Measurements from ENCODE around the gene GIGYF2. TPM values are rescaled to one million over a fixed set of nuclear protein-coding genes. Genes with fewer than 3 reads are reported as not detected.

Gene GIGYF2
- total RNA-seq, 1 experiment from 2014 or later, result 32.9 TPM

DNA sequence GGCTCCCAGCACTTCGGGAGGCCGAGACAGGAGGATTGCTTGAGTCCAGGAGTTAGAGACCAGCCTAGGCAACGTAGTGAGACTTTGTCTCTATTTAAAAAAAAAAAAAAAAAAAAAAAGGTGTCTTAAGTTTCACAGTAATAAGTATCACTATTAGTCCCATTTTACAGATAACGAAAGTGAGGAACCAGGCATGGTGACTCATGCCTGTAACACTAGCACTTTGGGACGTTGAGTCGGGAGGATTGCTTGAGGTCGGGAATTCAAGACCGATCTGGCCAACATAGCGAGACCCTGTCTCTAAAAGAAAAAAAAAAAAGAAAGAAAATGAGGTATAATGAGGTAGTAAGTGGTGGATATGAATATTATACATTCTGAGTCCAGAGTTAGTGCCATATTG, 76.7 kb downstream of the GIGYF2 start:
- no peak for DNase-seq
- no peak overlapping the region for H3K4me3 ChIP-seq
- no peaks in the 10 kb centered on the region for H3K27me3 ChIP-seq
- peaks cover 30% of the 10 kb centered on the region for H3K36me3 ChIP-seq
- H3K9me3 ChIP-seq, result no peaks in the 10 kb centered on the region

DNA sequence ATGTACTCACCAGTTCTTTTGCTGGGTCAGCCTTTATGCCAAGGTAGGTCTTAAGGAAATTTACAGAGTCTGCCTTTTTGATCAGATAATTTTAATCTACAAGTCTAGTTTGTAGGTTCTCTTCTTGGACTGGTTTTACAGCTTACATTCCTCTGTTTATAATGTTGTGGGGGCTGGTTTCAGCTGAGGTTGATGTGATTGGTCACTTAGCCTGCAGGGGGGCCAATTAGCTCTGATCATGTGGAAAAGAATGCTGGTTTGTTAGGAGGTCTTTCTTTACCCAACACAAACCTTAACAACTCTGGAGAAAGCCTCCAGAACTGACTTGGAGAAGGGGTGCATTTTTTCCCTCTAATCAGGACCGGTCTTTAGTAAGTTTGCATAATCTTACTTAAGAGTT, 79.3 kb downstream of the GIGYF2 start, which contains the start of gene KCNJ13:
KCNJ13 (minus strand) TSS at position 131 of the 400 bp plus-strand sequence. CDS start 5,203 bp downstream, outside the sequence.
- no peaks in the 10 kb centered on the region for H3K27me3 ChIP-seq
- DNase-seq, result no peak
- no peaks in the 10 kb centered on the region for H3K9me3 ChIP-seq
- no peak within 1 kb of the TSS for H3K4me3 ChIP-seq
- H3K36me3 ChIP-seq, result peaks cover 26% of the 10 kb centered on the region

DNA sequence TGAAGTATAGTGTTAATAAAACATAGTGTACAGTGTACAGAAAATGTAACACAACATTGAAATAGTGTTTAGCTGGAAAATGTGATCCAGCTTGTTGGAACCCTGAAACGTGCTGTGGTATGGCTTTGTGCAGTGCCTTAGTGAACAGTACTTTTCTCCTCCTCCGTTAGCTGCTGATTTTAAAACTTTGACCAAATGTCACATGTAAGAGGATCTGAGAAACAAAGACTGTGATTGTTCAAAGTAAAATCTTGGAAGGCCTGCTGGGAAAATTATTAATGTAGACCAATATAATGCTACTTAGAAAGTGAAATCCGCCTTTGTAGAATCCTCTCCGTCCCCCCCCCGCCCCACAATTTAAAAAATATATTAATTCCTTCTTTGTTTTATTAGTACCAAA, 80.1 kb downstream of the GIGYF2 start:
- DNase-seq, result no peak
- Histone ChIP-seq H3K9me3 (no peaks in the 10 kb centered on the region), H3K36me3 (peaks cover 26% of the 10 kb centered on the region), H3K27me3 (no peaks in the 10 kb centered on the region), H3K4me3 (no peak overlapping the region)

DNA sequence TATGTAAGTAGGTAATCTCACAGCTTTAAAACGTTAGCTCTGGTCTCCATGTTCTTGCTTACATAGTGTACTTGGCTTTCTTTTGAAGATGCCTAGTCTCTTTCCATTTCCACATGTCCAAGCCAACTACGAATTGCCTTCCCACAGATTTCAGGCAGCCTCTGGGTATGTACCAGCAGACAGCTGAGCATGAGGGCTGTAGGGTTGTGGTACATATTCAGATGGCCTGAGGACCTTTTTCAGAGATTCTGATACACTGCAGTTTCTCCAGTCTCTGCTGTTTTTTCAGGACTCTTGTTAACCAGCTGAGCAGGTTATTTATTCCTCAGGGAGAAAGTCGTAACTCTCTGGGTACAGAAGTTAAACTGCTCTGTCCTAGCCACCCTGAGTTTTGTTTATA, 82.3 kb downstream of the GIGYF2 start:
- H3K9me3 ChIP-seq, result no peaks in the 10 kb centered on the region
- no peak overlapping the region for H3K4me3 ChIP-seq
- peaks cover 29% of the 10 kb centered on the region for H3K36me3 ChIP-seq
- DNase-seq, result no peak
- H3K27me3 ChIP-seq, result no peaks in the 10 kb centered on the region

DNA sequence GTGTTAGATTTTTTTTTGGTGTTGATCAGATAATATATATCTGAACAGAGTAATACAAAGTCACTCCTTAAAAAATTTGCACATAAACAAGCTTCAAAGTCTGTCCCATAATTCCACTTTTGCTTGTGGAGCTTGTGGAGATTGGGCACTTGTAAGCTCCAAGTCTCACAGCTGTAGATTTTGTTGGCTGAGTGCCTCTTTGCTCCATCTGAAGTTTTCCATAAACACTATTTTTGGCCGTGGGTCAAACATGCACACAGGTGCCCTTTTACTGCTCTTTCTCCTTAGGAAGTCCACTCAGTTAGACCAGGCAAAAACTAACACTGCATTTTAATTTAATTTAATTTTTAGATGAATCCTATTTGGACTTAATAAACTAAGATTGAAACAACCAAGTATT, 82.8 kb downstream of the GIGYF2 start:
- DNase-seq, result no peak

DNA sequence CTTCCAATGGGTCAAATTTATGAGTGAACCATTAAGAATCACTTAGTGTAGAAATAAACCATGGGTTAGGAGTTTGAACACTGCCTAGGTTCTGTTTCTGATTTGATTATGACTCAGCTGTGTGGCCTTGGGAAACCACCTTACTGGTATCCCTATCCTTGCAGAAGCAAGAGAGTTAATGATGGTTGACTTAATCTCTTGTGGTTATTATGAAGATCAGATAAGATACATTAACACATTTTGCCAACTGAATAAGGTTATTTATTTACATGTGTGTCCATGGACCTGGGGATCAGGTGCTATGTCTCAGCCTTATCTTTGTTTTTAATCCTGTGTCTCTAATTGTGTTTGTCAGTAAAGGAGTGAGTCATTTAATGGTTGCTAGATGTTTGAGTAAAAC, 84.6 kb downstream of the GIGYF2 start:
- H3K27me3 ChIP-seq, result no peaks in the 10 kb centered on the region
- no peak for DNase-seq
- no peak overlapping the region for H3K4me3 ChIP-seq
- H3K9me3 ChIP-seq, result no peaks in the 10 kb centered on the region
- peaks cover 39% of the 10 kb centered on the region for H3K36me3 ChIP-seq

More for the DNA sequence above, 82.8 kb downstream of the GIGYF2 start:
- Histone ChIP-seq H3K4me3 (no peak overlapping the region), H3K36me3 (peaks cover 26% of the 10 kb centered on the region), H3K27me3 (no peaks in the 10 kb centered on the region), H3K9me3 (no peaks in the 10 kb centered on the region)

DNA sequence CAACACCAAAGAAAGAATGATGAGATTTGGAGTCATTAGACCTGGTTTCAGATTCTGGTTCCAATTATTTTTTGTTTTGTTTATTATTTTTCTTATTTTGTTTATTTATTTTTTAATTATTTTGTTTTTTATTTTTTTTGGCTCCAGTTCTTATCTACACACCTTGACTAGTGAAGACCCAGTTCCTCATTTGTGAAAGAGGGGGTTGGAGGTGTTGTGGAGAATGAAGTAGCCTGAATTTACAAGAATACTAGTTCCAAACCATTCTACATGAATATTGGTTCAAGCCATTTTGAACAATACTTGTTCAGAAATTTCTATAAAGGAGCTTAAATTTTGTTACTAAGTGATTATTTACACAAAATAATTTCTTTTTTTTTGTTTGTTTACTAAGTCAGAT, 86.1 kb downstream of the GIGYF2 start:
- Histone ChIP-seq H3K9me3 (no peaks in the 10 kb centered on the region), H3K36me3 (peaks cover 53% of the 10 kb centered on the region), H3K4me3 (no peak overlapping the region), H3K27me3 (no peaks in the 10 kb centered on the region)
- no peak for DNase-seq

DNA sequence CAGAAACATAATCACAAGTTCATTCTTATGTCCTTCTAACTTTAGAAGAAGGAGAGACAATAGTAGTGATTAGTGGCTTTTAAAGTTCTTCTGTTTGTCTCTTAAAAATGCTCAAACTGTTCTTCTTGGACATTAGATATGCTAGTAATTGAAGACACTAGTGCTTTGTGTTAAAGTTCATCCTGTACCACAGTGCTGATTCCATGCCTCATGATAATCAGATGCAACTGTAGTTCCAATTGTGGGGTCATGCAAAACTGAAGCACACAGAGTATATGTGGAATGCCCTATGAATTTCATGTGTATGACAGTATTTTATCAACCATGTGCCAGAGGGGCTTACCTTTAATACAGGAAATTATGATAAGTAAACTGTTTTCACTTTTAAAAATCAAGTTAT, 90.7 kb downstream of the GIGYF2 start:
- no peak for DNase-seq
- Histone ChIP-seq H3K36me3 (peaks cover 82% of the 10 kb centered on the region), H3K4me3 (no peak overlapping the region)

DNA sequence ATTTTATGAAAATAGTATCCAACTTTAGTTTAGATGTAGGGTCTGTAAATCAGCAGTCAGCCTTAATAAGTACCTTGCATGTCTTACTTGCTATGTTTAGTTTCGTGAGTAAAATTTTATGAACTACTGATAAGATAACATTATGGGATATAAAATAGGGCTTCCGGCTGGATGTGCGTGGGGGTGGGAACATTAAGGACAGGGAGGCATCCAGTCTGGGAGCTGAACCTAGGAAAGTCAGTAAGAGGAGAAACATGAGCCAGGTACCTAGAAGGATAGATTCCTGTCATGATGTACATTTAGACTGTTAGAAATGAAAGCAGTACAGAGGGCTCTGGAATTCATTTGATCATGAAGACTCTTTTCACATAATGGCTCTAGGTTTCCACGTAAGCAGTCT, 92.0 kb downstream of the GIGYF2 start:
- H3K9me3 ChIP-seq, result no peaks in the 10 kb centered on the region
- peaks cover 86% of the 10 kb centered on the region for H3K36me3 ChIP-seq
- no peak overlapping the region for H3K4me3 ChIP-seq
- H3K27me3 ChIP-seq, result no peaks in the 10 kb centered on the region
- no peak for DNase-seq

More for the DNA sequence above, 90.7 kb downstream of the GIGYF2 start:
- no peaks in the 10 kb centered on the region for H3K27me3 ChIP-seq
- H3K9me3 ChIP-seq, result no peaks in the 10 kb centered on the region

DNA sequence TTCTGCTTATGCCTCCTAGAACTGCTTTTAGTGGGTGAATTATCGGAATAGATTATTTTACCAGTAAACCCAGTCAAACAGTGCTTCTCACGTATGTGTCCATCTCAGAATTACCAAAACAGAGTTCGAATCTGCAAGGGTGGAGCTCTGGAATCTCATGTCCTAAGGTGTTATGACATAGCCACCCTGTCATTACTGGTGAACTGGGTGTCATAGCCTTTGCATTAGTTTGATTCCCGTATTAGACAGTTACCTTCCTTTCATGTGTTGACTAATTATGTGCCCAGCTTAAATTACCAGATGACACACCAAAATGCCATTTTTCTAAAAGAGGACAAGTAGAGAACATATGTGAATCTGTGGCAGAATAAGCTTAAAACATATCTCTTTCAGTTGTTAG, 94.4 kb downstream of the GIGYF2 start:
- Histone ChIP-seq H3K4me3 (no peak overlapping the region), H3K27me3 (no peaks in the 10 kb centered on the region), H3K9me3 (no peaks in the 10 kb centered on the region), H3K36me3 (peaks cover 88% of the 10 kb centered on the region)
- DNase-seq, result no peak

DNA sequence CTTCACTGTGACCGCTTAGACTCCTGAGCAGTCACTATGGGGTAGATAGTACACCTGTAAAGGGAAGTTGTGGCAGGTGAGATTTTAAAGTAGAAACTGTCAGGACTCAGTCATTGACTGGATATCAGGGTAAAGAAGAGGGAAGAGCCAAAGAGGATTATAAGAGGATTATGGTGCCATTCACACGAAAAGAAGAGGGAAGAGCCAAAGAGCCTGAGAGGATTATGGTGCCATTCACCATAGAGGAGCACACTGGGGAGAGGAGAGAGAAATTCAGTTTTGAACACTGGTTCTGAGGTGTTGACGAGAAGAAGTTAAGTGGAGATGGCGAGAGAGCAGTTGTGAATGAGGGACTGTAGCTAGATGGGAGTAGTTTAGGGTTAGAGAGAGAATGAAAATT, 96.1 kb downstream of the GIGYF2 start:
- no peak for DNase-seq
- H3K36me3 ChIP-seq, result peaks cover 85% of the 10 kb centered on the region
- H3K27me3 ChIP-seq, result no peaks in the 10 kb centered on the region
- no peaks in the 10 kb centered on the region for H3K9me3 ChIP-seq
- H3K4me3 ChIP-seq, result no peak overlapping the region

DNA sequence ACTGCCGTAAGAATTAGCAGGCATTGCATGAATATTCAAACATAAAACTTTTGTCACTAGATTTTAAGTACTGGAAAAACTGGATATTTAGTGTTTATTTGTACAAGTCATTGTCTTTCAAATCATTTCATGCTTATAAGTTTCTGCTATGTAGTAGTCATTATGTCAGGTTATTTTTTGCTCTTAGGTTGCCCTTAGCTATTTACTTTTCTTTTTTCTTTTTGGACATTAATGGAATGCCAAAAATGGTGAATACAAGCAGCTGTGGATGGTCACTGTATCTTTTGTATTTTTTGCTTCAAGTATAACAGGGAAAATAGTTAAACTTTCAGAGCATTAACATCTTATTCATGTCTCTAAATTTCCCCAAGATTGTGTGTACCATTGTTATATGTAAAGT, 97.8 kb downstream of the GIGYF2 start:
- peaks cover 77% of the 10 kb centered on the region for H3K36me3 ChIP-seq

DNA sequence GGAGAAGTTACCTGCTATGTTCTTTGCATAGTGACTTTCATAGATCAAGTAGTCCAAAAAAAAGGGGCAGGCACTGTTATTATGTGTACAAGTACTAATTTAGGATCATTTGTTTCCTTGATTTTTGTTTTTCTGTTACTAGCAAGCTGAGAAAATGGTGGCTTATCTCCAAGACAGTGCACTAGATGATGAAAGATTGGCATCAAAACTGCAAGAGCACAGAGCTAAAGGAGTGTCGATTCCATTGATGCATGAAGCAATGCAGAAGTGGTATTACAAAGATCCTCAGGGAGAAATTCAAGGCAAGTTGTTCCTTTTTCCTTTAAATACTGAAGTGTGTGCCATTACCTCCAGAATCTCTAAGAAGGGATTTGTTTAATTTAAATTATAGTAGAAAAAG, 98.8 kb downstream of the GIGYF2 start:
- Histone ChIP-seq H3K27me3 (no peaks in the 10 kb centered on the region), H3K4me3 (no peak overlapping the region), H3K36me3 (peaks cover 74% of the 10 kb centered on the region), H3K9me3 (no peaks in the 10 kb centered on the region)
- DNase-seq, result no peak

More for the DNA sequence above, 97.8 kb downstream of the GIGYF2 start:
- no peaks in the 10 kb centered on the region for H3K9me3 ChIP-seq
- no peaks in the 10 kb centered on the region for H3K27me3 ChIP-seq
- DNase-seq, result no peak
- no peak overlapping the region for H3K4me3 ChIP-seq

DNA sequence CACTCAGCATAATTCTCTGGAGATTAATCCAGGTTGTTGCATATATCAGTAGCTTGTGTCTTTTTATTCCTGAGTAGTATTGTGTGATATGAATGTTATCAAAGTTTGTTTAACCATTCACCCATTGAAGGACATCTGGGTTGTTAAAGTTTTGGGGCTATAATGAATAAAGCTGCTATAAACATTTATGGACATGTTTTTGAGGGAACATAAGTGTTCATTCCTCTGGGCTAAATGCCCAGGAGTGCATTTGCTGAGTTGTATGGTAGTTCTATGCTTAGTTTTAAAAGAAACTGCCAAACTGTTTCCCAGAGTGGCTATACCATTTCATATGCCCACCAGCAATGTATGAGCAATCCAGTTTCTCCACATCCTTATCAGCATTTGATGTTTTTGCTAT, 101.1 kb downstream of the GIGYF2 start:
- DNase-seq, result no peak
- Histone ChIP-seq H3K9me3 (peaks cover 8% of the 10 kb centered on the region), H3K27me3 (no peaks in the 10 kb centered on the region), H3K4me3 (no peak overlapping the region), H3K36me3 (peaks cover 67% of the 10 kb centered on the region)

DNA sequence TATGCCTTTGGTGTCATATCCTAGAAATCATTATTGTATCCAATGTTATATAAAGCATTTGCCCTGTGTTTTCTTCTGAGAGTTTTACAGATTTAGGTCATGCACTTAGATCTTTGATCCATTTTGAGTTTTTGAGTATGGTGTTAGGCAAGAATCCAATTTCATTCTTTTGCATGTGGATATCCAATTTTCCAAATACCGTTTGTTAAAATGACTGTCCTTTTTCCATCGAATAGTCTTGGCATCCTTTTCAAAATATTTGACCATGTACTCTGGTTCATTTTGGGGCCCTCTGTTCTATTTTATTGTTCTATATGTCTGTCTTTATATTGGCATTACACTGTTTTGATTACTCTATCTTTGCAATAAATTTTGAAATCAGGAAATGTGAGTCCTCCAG, 103.0 kb downstream of the GIGYF2 start:
- no peak overlapping the region for H3K4me3 ChIP-seq
- no peaks in the 10 kb centered on the region for H3K27me3 ChIP-seq
- H3K36me3 ChIP-seq, result peaks cover 53% of the 10 kb centered on the region
- H3K9me3 ChIP-seq, result peaks cover 8% of the 10 kb centered on the region
- DNase-seq, result no peak

DNA sequence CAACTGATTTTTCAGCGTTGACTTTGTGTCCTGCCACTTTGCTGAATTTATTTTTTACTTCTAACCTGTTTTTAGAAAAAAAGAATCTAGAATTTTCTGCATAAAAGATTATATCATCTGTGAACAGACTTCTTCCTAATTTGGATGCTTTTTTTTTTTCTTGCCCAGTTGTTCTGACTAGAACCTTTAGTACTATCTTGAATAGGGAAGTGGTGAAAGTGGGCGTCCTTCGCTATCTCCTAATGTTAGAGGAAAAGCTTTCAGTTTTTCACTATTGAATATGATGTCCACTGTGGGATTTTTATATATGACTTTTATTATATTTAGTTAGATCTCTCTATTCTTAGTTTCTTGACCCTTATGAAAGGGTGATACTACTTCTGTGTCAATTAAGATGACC, 105.0 kb downstream of the GIGYF2 start:
- no peak for DNase-seq
- H3K27me3 ChIP-seq, result no peaks in the 10 kb centered on the region
- H3K9me3 ChIP-seq, result peaks cover 8% of the 10 kb centered on the region
- no peak overlapping the region for H3K4me3 ChIP-seq
- H3K36me3 ChIP-seq, result peaks cover 58% of the 10 kb centered on the region

DNA sequence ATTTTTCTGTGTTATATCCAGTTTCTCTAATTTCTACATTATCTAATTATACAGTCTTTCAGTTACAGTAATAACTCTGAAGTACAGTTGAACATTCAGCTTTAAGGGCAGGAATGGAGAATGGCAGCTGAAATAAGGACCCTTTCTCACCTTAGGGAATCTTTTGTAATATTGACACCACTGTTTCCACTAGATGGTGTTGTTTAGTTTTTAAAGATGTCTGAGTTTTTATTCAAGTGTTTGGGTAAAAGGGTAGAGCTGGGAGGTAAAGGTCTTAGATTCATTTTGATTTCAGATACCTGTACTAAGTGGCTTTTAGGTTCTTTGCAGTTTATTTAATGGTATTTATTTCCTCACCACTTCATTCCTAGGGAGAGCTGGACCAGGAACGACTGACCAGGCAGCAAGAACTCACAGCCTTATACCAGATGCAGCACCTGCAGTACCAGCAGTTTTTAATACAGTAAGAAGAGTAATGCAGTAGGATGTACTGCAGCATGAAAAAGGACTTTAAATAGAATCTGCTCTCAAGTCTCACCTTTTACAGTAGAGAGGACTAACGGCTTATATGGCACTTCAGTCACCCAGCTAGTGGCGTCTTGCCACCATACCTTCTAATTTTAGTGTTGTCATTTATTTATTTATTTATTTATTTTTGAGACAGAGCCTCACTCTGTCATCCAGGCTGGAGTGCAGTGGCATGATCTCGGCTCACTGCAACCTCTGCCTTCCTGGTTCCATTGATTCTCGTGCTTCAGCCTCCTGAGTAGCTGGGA, 112.4 kb downstream of the GIGYF2 start:
- Histone ChIP-seq H3K9me3 (no peaks in the 10 kb centered on the region), H3K27me3 (no peaks in the 10 kb centered on the region), H3K4me3 (no peak overlapping the region), H3K36me3 (peaks cover 69% of the 10 kb centered on the region)
- no peak for DNase-seq

DNA sequence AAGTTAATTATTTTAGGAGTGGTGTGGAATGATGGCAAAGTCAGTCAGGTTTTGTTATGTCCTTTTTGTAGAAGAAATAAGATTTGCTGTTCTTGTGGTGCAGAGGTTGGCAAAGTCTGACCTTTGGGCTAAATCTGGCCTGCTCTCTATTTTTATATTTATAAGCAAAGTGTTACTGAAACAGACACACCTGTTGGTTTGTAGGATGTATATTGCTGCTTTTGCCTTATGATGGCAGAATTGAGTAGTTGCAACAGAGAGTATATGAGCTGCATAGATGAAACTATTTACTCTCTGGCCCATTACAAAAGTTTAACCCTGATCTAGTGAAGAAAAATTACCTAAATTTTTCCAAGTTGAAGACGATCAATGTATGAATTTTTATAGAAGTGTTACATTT, 113.3 kb downstream of the GIGYF2 start:
- DNase-seq, result no peak
- H3K4me3 ChIP-seq, result no peak overlapping the region
- no peaks in the 10 kb centered on the region for H3K9me3 ChIP-seq
- no peaks in the 10 kb centered on the region for H3K27me3 ChIP-seq
- peaks cover 70% of the 10 kb centered on the region for H3K36me3 ChIP-seq

Data from MG63 (cell line).